HepG2 (cell line): ENCODE measurements around the gene GGTLC1. TPM values are rescaled to one million over a fixed set of nuclear protein-coding genes. Genes with fewer than 3 reads are reported as not detected.

Experiments used
- CBX2 ChIP-seq, 2 experiments: fragments of 200-600 bp in 1 of 2; sonication (generic); formaldehyde crosslinking in 1 of 2; IDR thresholded peaks; 2 replicates each; pipeline versions ENCODE4 v1.7.0 to v1.8.1; 2018 to 2022; ENCODE audit warnings: low read depth in 2 of 2, low read length in 1 of 2, mild to moderate bottlenecking in 1 of 2, missing genetic modification reagents in 1 of 2
- GPN1 ChIP-seq: sonication (generic); formaldehyde crosslinking; IDR thresholded peaks from 2 replicates; pipeline ENCODE4 v1.5.1; 2020; ENCODE audit warnings: missing genetic modification reagents, borderline replicate concordance
- JUND ChIP-seq: sonication (generic); formaldehyde crosslinking; IDR thresholded peaks from 2 replicates; pipeline ENCODE4 v1.8.0; 2022; ENCODE audit warnings: mild to moderate bottlenecking, missing genetic modification reagents
- KAT7 ChIP-seq: IDR thresholded peaks from 2 replicates; pipeline ENCODE4 v1.6.1; 2018; ENCODE audit warnings: borderline replicate concordance, missing compliant biosample characterization
- KDM2A ChIP-seq: sonication (generic); formaldehyde crosslinking; IDR thresholded peaks from 2 replicates; pipeline ENCODE4 v1.4.0; 2020; ENCODE audit warnings: low read depth, missing genetic modification reagents, borderline replicate concordance
- NCOA5 ChIP-seq: sonication (generic); formaldehyde crosslinking; IDR thresholded peaks from 2 replicates; pipeline ENCODE4 v1.4.0; 2020; ENCODE audit warnings: missing genetic modification reagents
- RNF2 ChIP-seq: fragments of 450-650 bp; conservative IDR thresholded peaks from 2 replicates; pipeline ENCODE4 v1.6.1; 2016; ENCODE audit warnings: low read depth
- SMAD3 ChIP-seq: sonication (generic); formaldehyde crosslinking; IDR thresholded peaks from 2 replicates; pipeline ENCODE4 v1.4.0; 2020; ENCODE audit warnings: missing genetic modification reagents
- SMC3 ChIP-seq: IDR thresholded peaks from 2 replicates; pipeline ENCODE4 v1.6.1; 2011; ENCODE audit warnings: low read length, improper control_type of control experiment
- TRIM24 ChIP-seq: sonication (generic); formaldehyde crosslinking; IDR thresholded peaks from 2 replicates; pipeline ENCODE4 v1.8.0; 2022; ENCODE audit warnings: mild to moderate bottlenecking, missing genetic modification reagents
- ZBTB38 ChIP-seq: sonication (generic); formaldehyde crosslinking; IDR thresholded peaks from 2 replicates; pipeline ENCODE4 v1.5.1; 2020; ENCODE audit warnings: mild to moderate bottlenecking, missing genetic modification reagents
- ZNF17 ChIP-seq: sonication (generic); formaldehyde crosslinking; IDR thresholded peaks from 2 replicates; pipeline ENCODE4 v1.5.0; 2020; ENCODE audit warnings: mild to moderate bottlenecking, missing genetic modification reagents
- ZNF235 ChIP-seq: sonication (generic); formaldehyde crosslinking; IDR thresholded peaks from 2 replicates; pipeline ENCODE4 v1.8.1; 2023; ENCODE audit warnings: mild to moderate bottlenecking, missing genetic modification reagents, borderline replicate concordance
- ZNF501 ChIP-seq: sonication (generic); formaldehyde crosslinking; IDR thresholded peaks from 2 replicates; pipeline ENCODE4 v1.5.1; 2020; ENCODE audit warnings: mild to moderate bottlenecking, moderate library complexity, missing genetic modification reagents
- ZNF619 ChIP-seq: sonication (generic); formaldehyde crosslinking; IDR thresholded peaks from 2 replicates; pipeline ENCODE4 v1.4.0; 2020; ENCODE audit warnings: mild to moderate bottlenecking, missing genetic modification reagents
- ZSCAN29 ChIP-seq: sonication (generic); formaldehyde crosslinking; conservative IDR thresholded peaks from 2 replicates; pipeline ENCODE4 v1.4.0; 2020; ENCODE audit warnings: mild to moderate bottlenecking, missing genetic modification reagents
- polyA plus RNA-seq, 8 experiments: library from polyadenylated mRNA; depleted of rRNA in 3 of 8; stranded (reverse) in 7 of 8; unstranded in 1 of 8; fragments of >200 nt; fragmentation: Illumina TruSeq in 4 of 8; extraction: Trizol in 4 of 8; gene quantifications; 2 replicates each; pipeline versions ENCODE4 v1.2.1 to v1.2.3, GENCODE V29; 2011 to 2016; ENCODE audit warnings: low read depth in 4 of 8, missing spikeins in 1 of 8, mixed read lengths in 1 of 8; ENCODE audit not compliant: insufficient read depth in 1 of 8
- total RNA-seq, 5 experiments: library from RNA; depleted of rRNA; stranded (reverse); fragments of >200 nt; fragmentation: Illumina TruSeq; extraction: Trizol; gene quantifications; 2 replicates each; pipeline ENCODE4 v1.2.3, GENCODE V29; 2016; ENCODE audit warnings: low read depth in 1 of 5
- TF ChIP-seq, protein P1 (sequence below): sonication (generic); formaldehyde crosslinking; IDR thresholded peaks from 2 replicates; pipeline ENCODE4 v1.5.1; 2020; ENCODE audit warnings: missing genetic modification reagents, mild to moderate bottlenecking, borderline replicate concordance
- TF ChIP-seq, protein P2 (sequence below): sonication (generic); formaldehyde crosslinking; IDR thresholded peaks from 2 replicates; pipeline ENCODE4 v1.5.0; 2020; ENCODE audit warnings: mild to moderate bottlenecking, missing genetic modification reagents
- TF ChIP-seq, protein P3 (sequence below): sonication (generic); formaldehyde crosslinking; conservative IDR thresholded peaks from 2 replicates; pipeline ENCODE4 v1.8.1; 2023; ENCODE audit warnings: missing genetic modification reagents
- TF ChIP-seq, protein P4 (sequence below): IDR thresholded peaks from 2 replicates; pipeline ENCODE4 v1.6.1; 2016; ENCODE audit warnings: missing biosample characterization, missing genetic modification reagents, low read depth

GGTLC1 gene
- total and polyA plus RNA-seq, 2 of the 13 experiments (the other 11 are each of a cell fraction or from before 2014, with no cell fraction given) = not detected

DNA sequence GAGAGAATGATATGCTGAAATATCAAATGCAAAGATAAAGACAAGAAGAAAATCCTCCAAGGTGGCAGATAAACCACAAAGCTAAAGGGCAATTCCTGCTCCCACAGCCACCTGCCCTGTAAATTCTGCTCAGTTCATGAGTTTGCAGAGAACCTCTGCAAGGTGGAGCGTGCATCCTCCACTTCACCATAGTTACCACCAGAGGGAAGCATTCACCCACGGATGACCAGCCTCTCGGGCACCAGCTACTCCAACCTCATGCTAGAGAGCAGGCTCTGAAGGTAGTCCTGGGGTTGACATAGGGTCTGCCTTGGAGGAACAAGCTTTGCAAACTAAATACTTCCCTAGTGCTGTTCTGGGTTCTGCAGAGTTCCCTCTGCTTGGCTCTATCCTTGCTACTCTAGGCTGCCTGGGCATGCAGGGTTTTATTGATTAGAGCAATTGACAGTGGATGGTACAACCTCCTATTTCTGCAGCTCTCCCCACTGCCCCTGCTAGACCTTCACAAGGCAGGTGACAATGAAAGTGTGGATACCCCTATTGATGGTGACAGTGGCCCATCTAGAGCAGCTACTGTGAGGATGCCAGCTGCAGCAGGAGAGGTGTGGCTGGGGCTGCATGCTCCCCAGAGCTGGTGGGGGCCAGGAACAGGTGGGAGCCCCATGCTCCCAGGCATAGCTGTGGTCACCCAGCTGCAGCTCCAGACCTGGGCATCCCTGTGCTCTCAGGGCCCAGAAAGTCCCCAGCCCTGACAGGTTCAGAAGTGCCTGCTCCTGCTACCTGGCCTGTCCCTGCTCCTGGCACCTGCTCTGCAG is 51.1 kb downstream of the GGTLC1 start (continued):
- TF ChIP-seq GPN1 (CRISPR knock-in tag) (no peak), ZNF619 (CRISPR knock-in tag) (no peak), CBX2 (IDR thresholded peaks at IDR 0.05; ENCODE audit: low read depth, low read length) (no peak), CBX2 (CRISPR knock-in tag; IDR thresholded peaks at IDR 0.05; ENCODE audit: low read depth) (no peak), ZSCAN29 (CRISPR knock-in tag) (no peak), KAT7 (CRISPR knock-in tag) (no peak), NCOA5 (CRISPR knock-in tag) (no peak), JUND (CRISPR knock-in tag) (no peak), TRIM24 (CRISPR knock-in tag) (no peak), SMC3 (peak; percentile 99), RNF2 (no peak), ZNF17 (CRISPR knock-in tag) (no peak), ZBTB38 (no peak), SMAD3 (CRISPR knock-in tag) (0 out of 2 replicates have a peak, but pooled peaks have one; percentile 47), ZNF501 (no peak), KDM2A (CRISPR knock-in tag) (peak; percentile 57; the same call in 1 of the 2 replicates), ZNF235 (CRISPR knock-in tag) (no peak)
- TF ChIP-seq, protein P1, sequence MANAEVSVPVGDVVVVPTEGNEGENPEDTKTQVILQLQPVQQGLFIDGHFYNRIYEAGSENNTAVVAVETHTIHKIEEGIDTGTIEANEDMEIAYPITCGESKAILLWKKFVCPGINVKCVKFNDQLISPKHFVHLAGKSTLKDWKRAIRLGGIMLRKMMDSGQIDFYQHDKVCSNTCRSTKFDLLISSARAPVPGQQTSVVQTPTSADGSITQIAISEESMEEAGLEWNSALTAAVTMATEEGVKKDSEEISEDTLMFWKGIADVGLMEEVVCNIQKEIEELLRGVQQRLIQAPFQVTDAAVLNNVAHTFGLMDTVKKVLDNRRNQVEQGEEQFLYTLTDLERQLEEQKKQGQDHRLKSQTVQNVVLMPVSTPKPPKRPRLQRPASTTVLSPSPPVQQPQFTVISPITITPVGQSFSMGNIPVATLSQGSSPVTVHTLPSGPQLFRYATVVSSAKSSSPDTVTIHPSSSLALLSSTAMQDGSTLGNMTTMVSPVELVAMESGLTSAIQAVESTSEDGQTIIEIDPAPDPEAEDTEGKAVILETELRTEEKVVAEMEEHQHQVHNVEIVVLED (CRISPR knock-in tag) = no peak
- TF ChIP-seq, protein P2, sequence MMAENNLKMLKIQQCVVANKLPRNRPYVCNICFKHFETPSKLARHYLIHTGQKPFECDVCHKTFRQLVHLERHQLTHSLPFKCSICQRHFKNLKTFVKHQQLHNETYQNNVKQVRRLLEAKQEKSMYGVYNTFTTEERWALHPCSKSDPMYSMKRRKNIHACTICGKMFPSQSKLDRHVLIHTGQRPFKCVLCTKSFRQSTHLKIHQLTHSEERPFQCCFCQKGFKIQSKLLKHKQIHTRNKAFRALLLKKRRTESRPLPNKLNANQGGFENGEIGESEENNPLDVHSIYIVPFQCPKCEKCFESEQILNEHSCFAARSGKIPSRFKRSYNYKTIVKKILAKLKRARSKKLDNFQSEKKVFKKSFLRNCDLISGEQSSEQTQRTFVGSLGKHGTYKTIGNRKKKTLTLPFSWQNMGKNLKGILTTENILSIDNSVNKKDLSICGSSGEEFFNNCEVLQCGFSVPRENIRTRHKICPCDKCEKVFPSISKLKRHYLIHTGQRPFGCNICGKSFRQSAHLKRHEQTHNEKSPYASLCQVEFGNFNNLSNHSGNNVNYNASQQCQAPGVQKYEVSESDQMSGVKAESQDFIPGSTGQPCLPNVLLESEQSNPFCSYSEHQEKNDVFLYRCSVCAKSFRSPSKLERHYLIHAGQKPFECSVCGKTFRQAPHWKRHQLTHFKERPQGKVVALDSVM (CRISPR knock-in tag) = no peak
- TF ChIP-seq, protein P3, sequence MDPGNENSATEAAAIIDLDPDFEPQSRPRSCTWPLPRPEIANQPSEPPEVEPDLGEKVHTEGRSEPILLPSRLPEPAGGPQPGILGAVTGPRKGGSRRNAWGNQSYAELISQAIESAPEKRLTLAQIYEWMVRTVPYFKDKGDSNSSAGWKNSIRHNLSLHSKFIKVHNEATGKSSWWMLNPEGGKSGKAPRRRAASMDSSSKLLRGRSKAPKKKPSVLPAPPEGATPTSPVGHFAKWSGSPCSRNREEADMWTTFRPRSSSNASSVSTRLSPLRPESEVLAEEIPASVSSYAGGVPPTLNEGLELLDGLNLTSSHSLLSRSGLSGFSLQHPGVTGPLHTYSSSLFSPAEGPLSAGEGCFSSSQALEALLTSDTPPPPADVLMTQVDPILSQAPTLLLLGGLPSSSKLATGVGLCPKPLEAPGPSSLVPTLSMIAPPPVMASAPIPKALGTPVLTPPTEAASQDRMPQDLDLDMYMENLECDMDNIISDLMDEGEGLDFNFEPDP (CRISPR knock-in tag) = no peak
- TF ChIP-seq, protein P4, sequence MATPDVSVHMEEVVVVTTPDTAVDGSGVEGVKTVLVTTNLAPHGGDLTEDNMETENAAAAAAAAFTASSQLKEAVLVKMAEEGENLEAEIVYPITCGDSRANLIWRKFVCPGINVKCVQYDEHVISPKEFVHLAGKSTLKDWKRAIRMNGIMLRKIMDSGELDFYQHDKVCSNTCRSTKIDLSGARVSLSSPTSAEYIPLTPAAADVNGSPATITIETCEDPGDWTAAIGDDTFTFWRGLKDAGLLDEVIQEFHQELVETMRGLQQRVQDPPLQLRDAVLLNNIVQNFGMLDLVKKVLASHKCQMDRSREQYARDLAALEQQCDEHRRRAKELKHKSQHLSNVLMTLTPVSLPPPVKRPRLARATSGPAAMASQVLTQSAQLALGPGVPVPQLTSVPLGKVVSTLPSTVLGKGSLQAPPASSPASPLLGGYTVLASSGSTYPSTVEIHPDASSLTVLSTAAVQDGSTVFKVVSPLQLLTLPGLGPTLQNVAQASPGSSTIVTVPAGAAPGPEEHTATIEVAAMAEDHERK (CRISPR knock-in tag) = no peak
